SU-DHL-6 (cell line): ENCODE measurements around the gene SOBP.

Source experiments
- H2AFZ ChIP-seq: fragments of 200-600 bp; sonication (generic); 2 replicates; pipeline ENCODE4 v1.6.1; 2014; ENCODE audit warnings: low read depth, mild to moderate bottlenecking, moderate library complexity, mixed read lengths, antibody characterized with exemption, low read length; ENCODE audit not compliant: severe bottlenecking
- H3F3A ChIP-seq: fragments of 200-600 bp; shearing (Covaris generic); 2 replicates; pipeline ENCODE4 v1.6.0; 2016; ENCODE audit warnings: antibody characterized with exemption, mild to moderate bottlenecking; ENCODE audit not compliant: insufficient read depth
- H3K27ac ChIP-seq: fragments of 200-600 bp; sonication (generic); 2 replicates; pipeline ENCODE4 v1.5.1; 2016; ENCODE audit warnings: low read depth, mild to moderate bottlenecking, low read length, moderate library complexity, mixed read lengths
- H3K27me3 ChIP-seq: fragments of 200-600 bp; sonication (generic), shearing (Covaris generic); 2 replicates; pipeline ENCODE4 v1.6.0; 2014; ENCODE audit warnings: mild to moderate bottlenecking, low read length
- H3K36me3 ChIP-seq: fragments of 200-600 bp; sonication (generic); 2 replicates; pipeline ENCODE4 v1.6.1; 2014; ENCODE audit warnings: mild to moderate bottlenecking, low read length, mixed read lengths
- H3K4me2 ChIP-seq: fragments of 300-600, 200-600 bp; shearing (Covaris generic), sonication (generic); 2 replicates; pipeline ENCODE4 v1.6.0; 2014; ENCODE audit warnings: low read length, low read depth, mild to moderate bottlenecking; ENCODE audit not compliant: poor library complexity, severe bottlenecking
- H3K4me3 ChIP-seq: fragments of 200-600 bp; sonication (generic); 2 replicates; pipeline ENCODE4 v1.5.1; 2014; ENCODE audit warnings: antibody characterized with exemption, low read length, mild to moderate bottlenecking, mixed read lengths; ENCODE audit not compliant: insufficient read depth, poor library complexity, severe bottlenecking
- H3K79me2 ChIP-seq: fragments of 200-600 bp; sonication (generic); 2 replicates; pipeline ENCODE4 v1.6.1; 2014; ENCODE audit warnings: mild to moderate bottlenecking, low read length, moderate library complexity; ENCODE audit not compliant: insufficient read depth
- H3K9ac ChIP-seq: fragments of 200-600 bp; sonication (generic); 2 replicates; pipeline ENCODE4 v1.7.0; 2014; ENCODE audit warnings: mild to moderate bottlenecking, low read length
- H3K9me2 ChIP-seq: fragments of 200-600 bp; sonication (generic); replicated peaks from 2 replicates; pipeline ENCODE4 v1.6.1; 2014; ENCODE audit warnings: low read length; ENCODE audit not compliant: insufficient read depth
- H3K9me3 ChIP-seq: fragments of 200-600 bp; sonication (generic); 2 replicates; pipeline ENCODE4 v1.6.1; 2014; ENCODE audit warnings: low read length, mixed read lengths; ENCODE audit not compliant: insufficient read depth
- H4K20me1 ChIP-seq: fragments of 200-600 bp; sonication (generic); 2 replicates; pipeline ENCODE4 v1.6.1; 2014; ENCODE audit warnings: low read depth, mild to moderate bottlenecking, antibody characterized with exemption, low read length, moderate library complexity, mixed read lengths
- EZH2phosphoT487 ChIP-seq: fragments of 200-600 bp; sonication (generic), shearing (Covaris generic); conservative IDR thresholded peaks from 2 replicates; pipeline ENCODE4 v1.6.1; 2018; ENCODE audit warnings: mild to moderate bottlenecking, antibody characterized with exemption, low read length, moderate library complexity, mixed read lengths
- TF ChIP-seq, protein P1 (sequence below): fragments of 200-600 bp; sonication (generic); IDR thresholded peaks from one replicate; pipeline ENCODE4 v1.5.1; 2017; ENCODE audit warnings: antibody characterized with exemption, mild to moderate bottlenecking, low read length, moderate library complexity; ENCODE audit not compliant: insufficient read depth, poor library complexity, severe bottlenecking

The SOBP gene

DNA sequence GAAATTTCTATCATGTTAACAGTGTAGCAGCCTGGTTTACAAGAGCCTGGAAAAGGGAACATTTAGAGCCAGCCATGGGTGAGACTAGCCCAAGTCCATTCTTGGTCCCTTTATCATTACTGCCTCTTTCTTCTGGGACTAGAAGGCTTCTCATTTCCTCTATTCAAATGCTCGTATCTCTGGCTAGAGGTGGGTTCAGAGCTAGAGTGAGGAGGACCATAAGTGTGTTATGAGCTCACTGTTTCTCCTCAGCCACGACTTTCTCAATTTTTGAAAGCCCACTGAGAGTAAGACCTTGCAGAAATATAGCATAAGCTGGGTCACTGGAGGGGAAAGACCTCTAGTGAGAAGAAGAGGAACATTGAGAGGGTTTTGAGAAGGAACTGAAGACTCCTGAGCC is 100.0 kb downstream of the SOBP start:
- no peak overlapping the region for H3K27ac ChIP-seq
- H3K9me3 ChIP-seq, result no peaks in the 10 kb centered on the region
- H2AFZ ChIP-seq, result no peak overlapping the region
- H3F3A ChIP-seq, result no peaks in the 10 kb centered on the region; the same call in 1 of the 2 replicates
- no peaks in the 10 kb centered on the region for H3K79me2 ChIP-seq
- H3K4me2 ChIP-seq, result no peak overlapping the region
- TF ChIP-seq EZH2phosphoT487, result no peak
- TF ChIP-seq, protein P1, sequence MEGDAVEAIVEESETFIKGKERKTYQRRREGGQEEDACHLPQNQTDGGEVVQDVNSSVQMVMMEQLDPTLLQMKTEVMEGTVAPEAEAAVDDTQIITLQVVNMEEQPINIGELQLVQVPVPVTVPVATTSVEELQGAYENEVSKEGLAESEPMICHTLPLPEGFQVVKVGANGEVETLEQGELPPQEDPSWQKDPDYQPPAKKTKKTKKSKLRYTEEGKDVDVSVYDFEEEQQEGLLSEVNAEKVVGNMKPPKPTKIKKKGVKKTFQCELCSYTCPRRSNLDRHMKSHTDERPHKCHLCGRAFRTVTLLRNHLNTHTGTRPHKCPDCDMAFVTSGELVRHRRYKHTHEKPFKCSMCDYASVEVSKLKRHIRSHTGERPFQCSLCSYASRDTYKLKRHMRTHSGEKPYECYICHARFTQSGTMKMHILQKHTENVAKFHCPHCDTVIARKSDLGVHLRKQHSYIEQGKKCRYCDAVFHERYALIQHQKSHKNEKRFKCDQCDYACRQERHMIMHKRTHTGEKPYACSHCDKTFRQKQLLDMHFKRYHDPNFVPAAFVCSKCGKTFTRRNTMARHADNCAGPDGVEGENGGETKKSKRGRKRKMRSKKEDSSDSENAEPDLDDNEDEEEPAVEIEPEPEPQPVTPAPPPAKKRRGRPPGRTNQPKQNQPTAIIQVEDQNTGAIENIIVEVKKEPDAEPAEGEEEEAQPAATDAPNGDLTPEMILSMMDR, result no peak
- H4K20me1 ChIP-seq, result no peaks in the 10 kb centered on the region
- H3K27me3 ChIP-seq, result no peaks in the 10 kb centered on the region
- no peak overlapping the region for H3K9ac ChIP-seq
- 0 out of 2 replicates have a peak, but pooled peaks cover 2% of the 10 kb centered on the region for H3K36me3 ChIP-seq
- H3K4me3 ChIP-seq, result no peak overlapping the region
- H3K9me2 ChIP-seq, result no peaks in the 10 kb centered on the region

DNA sequence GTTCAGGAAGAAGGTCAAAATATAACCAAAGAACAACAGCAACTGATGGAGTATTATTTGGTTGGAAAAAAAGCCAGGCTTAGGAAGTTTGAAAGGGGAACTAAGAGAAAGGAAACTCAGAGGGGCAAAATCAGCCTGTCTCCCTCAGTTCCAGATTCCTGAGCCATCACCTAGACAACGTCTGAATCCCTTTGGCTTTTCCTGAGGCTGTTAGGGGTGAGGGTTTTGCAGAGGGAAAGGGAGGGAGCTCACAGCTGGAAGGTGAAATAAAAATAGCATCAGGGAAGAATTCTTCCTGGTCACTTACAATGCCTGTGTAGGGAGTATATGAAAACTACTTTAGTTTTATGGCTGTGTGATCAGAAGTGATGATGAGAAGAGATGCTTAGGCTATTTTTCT is 100.5 kb downstream of the SOBP start:
- Histone ChIP-seq H3K79me2 (no peaks in the 10 kb centered on the region), H3K27me3 (no peaks in the 10 kb centered on the region), H3K9ac (no peak overlapping the region), H3K36me3 (0 out of 2 replicates have a peak, but pooled peaks cover 2% of the 10 kb centered on the region), H4K20me1 (no peaks in the 10 kb centered on the region), H3K27ac (no peak overlapping the region), H3K9me2 (no peaks in the 10 kb centered on the region), H3K4me2 (no peak overlapping the region), H3K9me3 (no peaks in the 10 kb centered on the region), H3F3A (no peaks in the 10 kb centered on the region; the same call in 1 of the 2 replicates), H2AFZ (no peak overlapping the region), H3K4me3 (no peak overlapping the region)
- TF ChIP-seq, protein P1, result no peak
- no peak for TF ChIP-seq EZH2phosphoT487

DNA sequence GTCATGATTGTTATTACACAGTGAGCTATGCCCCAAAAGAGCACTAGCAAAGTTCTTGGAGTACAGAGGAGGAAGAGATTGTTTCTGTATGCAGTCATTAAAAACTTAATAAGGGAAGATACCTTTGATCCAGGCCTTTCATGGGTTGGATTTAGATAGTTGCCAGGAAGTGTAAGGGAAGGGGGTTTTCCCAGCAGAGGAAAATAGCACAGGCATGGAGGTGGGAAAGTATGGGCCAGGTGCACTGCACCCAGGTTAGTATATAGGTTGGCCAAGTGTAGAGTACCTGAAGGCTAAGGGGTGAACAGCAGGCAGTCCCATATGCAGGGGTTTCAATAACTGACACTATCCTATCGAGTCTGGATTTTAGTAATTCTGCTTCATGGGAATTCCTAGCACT is 101.4 kb downstream of the SOBP start:
- H4K20me1 ChIP-seq, result no peaks in the 10 kb centered on the region
- no peaks in the 10 kb centered on the region for H3K79me2 ChIP-seq
- no peak for TF ChIP-seq EZH2phosphoT487
- TF ChIP-seq, protein P1, result no peak
- no peaks in the 10 kb centered on the region; the same call in 1 of the 2 replicates for H3F3A ChIP-seq
- H3K4me2 ChIP-seq, result no peak overlapping the region
- H3K9me3 ChIP-seq, result no peaks in the 10 kb centered on the region
- H3K4me3 ChIP-seq, result no peak overlapping the region
- H3K36me3 ChIP-seq, result 0 out of 2 replicates have a peak, but pooled peaks cover 2% of the 10 kb centered on the region
- no peak overlapping the region for H3K27ac ChIP-seq
- H3K9ac ChIP-seq, result no peak overlapping the region
- no peaks in the 10 kb centered on the region for H3K27me3 ChIP-seq
- H3K9me2 ChIP-seq, result no peaks in the 10 kb centered on the region
- H2AFZ ChIP-seq, result no peak overlapping the region
